ENCODE results near the gene CPLANE2. TPM values are rescaled to one million over a fixed set of nuclear protein-coding genes. Genes with fewer than 3 reads are reported as not detected.
"Not testable (repeated sequence)": the region's sequence is repeated elsewhere in the genome, so short reads cannot be mapped to it uniquely, and the experiment has no call there.

Gene CPLANE2
- total RNA-seq, 1 experiment from 2014 or later: 3.9 TPM

DNA sequence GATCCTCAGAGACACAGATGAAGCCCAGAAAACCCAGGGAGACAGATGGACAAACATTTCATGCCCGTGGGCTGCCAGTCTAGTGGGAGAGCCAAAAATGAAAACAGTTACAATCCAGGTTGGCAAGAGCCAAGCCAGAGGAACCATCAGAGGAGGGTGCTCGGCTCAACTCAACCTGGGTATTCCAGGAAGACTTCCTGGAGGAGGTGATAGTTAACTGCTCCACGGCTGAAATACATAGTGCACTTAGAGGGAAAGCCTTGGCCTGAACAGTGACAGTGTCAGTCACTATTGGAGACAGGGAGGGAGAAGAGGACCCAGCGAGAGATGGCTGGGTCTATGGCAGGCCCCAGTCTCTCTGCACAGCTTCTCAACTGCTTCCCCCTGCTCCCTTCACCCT lies 26.4 kb downstream of the CPLANE2 start:
- no peak for DNase-seq (ENCODE audit: extremely low read depth, low read depth)

- DNase-seq (ENCODE audit: extremely low read depth, low read depth): no peak
Observed at GRCh38 chr1:16209847-16210407, 27.1 kb downstream of the CPLANE2 start.

DNA sequence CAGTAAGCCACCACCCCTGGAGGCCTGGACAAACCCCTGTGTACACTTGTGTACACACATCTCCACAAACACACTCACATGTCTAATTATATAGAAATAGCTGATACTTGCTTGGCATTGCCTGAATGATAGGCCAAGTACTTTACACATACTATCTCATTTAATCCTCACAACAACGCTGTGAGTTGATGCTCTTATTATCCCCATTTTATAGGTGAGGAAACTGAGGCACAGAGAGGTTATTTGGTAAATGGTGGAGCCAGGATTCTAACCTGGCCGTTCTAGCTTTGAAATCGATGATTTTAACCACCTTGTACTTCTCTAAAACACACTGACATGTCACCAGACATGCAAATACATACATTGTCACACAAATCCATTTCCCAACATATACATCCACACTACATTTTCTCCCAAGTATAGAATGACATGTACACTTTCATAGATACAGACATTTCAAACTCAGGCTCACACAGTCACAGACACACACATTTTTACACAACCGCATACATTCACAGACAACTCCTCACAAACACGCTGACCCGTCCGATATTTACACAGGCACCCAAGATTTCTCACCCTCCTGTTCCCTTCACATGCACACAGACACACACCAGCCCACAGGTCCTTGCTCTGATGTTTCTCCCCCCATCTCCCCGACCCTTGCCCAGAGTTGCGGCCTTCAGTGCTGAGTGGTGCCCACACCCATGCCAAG lies 27.7 kb downstream of the CPLANE2 start:
- no peak for DNase-seq (ENCODE audit: extremely low read depth, low read depth)

DNA sequence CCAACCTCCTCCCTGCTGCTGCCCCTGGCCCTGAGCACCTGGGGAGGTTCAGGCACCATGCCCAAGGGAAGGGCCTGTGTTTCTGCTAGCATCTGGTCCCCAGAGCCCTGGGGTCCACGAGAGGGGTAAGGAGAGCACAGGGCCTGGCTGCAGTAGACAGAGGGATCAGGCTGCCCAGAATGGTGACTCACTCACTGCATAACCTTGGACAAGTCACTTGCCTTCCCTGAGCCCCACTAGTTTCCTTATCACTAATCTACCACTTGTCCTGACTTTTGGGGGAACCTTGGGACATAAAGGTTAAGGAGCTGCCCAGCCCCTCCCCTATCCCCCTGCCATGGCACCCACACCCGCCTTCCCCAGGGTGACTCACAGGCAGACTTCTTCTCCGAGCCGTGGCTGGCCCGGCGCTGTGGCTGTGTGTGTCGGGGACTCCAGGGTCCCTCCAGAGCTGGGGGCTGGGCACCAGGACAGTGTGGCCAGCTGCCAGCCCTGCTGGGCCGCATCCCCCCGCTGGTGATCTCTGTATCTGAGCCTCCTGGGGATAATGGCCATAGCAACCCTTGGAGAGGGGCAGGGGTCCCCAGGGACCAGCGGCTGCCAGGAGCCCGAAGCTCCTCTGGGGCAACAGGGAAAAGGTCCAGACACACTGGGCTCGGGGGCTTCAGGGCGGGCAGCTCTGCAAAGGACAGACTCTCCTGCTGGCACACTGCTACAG lies 28.6 kb downstream of the CPLANE2 start:
- DNase-seq (ENCODE audit: extremely low read depth, low read depth): no peak

- no peak for DNase-seq (ENCODE audit: extremely low read depth, low read depth)
Observed at GRCh38 chr1:16207318-16208269, 29.4 kb downstream of the CPLANE2 start.

DNA sequence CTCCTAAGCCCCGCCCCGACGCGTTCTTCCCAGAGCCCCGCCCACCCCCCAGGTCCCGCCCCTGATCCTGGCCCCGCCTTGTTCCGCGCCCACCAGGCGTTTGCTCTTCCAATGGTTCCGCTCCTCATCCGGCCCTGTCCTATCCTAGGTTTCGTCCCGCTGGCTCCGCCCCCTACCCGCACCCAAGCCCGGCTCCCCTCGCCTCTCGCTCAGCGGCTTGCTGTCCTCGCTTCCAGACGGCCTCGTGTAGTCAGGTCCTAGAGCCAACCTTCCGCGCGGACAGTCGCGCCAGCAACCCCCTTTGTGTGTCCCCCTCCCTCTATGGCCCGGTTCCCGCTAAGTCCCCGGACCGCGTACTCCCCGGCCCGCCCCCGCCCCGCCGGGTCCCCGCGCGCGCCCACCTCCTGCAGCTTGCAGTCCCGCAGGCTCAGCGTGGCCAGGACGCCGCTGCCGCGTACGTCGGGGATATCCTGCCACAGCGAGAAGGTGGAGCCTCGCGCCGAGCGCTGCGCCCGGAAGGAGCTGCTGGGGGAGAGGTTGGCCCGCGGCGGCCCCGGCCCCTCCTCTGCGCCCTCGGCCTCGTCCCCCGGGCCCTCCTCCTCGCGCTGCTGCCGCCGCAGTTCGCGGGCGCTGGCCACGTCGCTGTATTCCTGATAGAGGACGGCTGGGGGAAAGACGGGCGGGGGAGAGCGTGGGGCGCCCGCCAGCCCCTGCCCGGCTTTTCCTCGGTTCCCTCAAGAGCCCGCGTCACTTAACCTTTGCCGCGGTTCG lies 30.3 kb downstream of the CPLANE2 start:
- peak; percentile 96 for DNase-seq (ENCODE audit: extremely low read depth, low read depth)

DNA sequence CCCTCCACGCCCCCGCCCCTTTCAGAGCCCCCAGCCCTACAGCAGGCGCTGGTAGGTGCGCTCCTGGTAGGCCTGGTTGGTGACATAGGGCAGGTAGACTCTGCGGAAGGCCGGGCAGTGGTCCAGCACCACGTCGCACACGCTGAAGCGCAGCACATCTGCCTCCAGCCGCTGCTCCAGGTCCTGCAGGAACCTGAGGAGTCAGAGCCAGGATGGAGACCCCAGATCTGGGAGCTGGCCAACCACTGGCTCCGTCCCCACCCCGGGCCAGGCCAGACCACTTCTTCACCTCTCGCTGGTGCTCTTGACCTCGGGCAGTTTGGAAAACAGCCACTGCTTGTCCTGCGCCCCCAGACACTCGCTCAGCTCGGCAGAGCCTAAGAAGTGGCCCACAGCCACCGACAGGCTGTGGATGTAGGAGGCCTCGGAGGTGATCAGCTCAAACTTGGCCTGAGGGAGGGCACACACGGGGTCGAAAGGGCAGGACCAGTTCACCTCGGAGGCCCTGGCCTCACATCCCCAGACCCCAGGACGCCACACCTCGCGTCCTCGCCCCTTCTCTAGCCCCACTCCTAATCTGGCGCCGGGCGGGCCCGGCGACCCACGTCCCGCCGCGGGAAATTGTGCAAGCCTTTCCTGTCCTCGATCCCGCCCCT lies 31.0 kb downstream of the CPLANE2 start:
- no peak for DNase-seq (ENCODE audit: extremely low read depth, low read depth)

- no peak for DNase-seq (ENCODE audit: extremely low read depth, low read depth)
Observed at GRCh38 chr1:16205334-16205671, 31.7 kb downstream of the CPLANE2 start.

DNA sequence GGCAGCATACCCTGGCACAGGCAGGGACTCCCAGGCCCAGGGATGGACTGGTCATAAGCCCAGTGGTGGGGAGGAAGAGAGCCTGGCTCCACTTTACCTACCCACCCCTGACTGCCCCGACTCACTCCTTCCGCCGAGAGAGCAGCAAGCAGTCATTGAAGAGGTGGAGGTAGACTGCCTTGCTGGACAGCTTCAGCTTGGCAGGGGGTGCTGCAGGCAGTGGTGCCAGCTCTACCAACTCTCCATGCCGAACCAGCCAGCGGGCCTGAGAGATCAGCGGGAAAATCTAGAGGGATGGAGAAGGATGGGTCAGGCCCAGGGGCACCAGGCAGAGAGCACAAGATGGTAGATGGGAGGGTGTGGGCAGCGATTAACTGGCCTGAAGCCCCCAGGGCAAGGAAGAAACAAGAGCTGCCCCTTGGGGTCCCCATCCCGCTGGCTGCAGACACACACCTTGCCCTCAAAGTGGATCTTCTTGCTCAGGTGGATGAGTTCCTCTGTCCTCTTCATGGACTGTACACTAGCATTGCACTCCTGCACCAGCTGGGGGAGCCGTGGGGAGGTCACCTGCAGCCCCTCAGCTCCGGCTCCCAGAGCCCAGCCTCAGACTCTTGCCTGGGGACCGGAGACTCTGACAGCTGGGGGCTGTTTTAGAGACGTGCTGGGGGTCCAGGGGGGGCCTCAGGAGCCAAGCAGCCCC lies 32.2 kb downstream of the CPLANE2 start:
- DNase-seq (ENCODE audit: extremely low read depth, low read depth): no peak

DNA sequence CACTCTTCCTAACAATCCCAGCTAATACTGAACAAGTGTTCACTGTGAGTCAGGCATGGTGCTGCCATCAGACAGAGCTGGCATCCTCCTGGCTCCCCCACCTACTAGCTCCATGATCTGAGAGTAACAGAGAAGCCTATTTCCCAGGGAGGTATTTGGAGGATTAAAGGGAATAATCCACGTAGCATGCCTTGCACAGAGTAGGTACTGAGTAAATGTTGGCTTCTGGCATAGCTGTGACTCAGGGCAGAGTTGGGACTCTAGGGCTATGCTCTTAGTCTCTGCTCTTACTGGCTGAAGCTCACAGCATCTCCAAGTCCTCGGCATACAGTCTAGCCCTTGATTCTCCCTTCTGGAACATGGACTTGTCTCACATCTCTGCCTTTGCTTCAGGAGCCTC lies 32.8 kb downstream of the CPLANE2 start:
- no peak for DNase-seq (ENCODE audit: extremely low read depth, low read depth)

DNA sequence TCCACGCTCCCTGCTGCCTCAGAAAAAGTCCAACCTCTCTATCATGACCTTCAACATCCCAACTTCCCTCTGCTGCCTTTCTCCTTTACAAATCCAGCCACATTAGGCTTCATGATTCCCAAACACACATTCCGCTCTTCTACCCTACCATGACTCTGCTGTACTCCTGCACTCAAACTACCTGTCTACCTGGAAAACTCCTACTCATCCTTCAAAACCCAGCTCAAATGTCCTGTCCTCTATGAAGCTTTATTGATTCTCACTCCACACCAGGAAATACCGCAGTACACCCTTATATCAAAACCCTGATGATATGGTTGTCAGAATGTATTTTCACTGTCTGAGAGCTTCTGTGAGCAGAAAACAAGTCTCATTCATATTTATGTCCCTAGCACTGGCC lies 33.4 kb downstream of the CPLANE2 start:
- DNase-seq (ENCODE audit: extremely low read depth, low read depth): no peak

- no peak for DNase-seq (ENCODE audit: extremely low read depth, low read depth)
Observed at GRCh38 chr1:16202281-16203210, 34.4 kb downstream of the CPLANE2 start.

GRCh38 chr1:16199700-16200099 lies 37.3 kb downstream of the CPLANE2 start:
- DNase-seq (ENCODE audit: extremely low read depth, low read depth): no peak

DNA sequence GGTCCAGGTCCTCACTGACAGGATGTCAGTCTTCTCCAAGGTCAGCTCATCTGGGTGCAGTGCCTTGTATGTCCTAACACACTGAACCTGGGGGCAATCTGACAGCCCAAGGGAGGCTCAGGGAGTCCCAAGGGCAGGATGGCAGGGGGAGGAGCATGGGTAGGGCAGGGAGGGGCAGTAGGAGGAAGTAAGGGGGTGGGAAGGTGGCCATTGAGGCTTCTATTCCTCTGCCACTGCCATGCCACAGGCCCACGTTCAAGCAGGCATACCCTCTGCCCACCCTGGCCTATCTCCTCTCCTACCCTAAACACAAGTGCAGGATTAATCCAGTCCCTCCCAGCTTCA lies 37.9 kb downstream of the CPLANE2 start:
- DNase-seq (ENCODE audit: extremely low read depth, low read depth): no peak

GRCh38 chr1:16198444-16199156 lies 38.4 kb downstream of the CPLANE2 start:
- no peak for DNase-seq (ENCODE audit: extremely low read depth, low read depth)

- DNase-seq (ENCODE audit: extremely low read depth, low read depth): no peak
Observed at GRCh38 chr1:16196874-16197273, 40.1 kb downstream of the CPLANE2 start.

DNA sequence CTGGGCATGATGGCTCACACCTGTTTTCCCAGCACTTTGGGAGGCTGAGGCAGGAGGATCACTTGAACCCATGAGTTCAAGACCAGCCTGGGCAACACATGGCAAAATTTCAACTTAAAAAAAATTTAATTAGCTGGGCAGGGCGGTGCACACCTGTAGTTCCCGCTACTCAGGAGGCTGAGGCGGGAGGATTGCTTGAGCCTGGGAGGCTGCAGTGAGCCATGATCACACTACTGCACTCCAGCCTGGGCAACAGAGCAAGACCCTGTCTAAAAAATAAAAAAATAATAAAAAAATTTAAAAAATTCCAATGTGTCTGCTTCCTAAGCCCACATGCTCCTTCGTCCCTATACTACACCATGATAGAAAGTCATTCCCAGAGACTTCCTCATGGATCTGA lies 40.8 kb downstream of the CPLANE2 start:
- DNase-seq (ENCODE audit: extremely low read depth, low read depth): not testable (repeated sequence)

DNA sequence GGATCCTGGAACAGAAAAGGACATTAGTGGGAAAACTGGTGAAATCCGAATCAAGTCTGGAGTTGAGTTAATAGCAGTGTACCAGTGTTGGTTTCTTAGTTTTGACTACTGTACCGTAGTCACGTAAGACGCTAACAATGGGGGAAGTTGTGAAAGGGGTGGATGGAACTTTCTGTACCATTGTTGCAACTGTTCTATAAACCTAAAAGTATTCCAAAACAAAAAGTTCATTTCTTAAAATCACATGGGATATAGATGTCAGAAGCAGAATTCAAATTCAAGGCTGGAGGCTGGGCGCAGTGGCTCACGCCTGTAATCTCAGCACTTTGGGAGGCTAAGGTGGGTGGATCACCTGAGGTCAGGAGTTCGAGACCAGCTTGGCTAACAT lies 41.5 kb downstream of the CPLANE2 start:
- no peak for DNase-seq (ENCODE audit: extremely low read depth, low read depth)

Data from NCI-H460 (cell line).